ENCODE measurements around the gene C1QTNF8. TPM values are rescaled to one million over a fixed set of nuclear protein-coding genes. Genes with fewer than 3 reads are reported as not detected.

C1QTNF8 gene
- total RNA-seq, 1 experiment from 2014 or later, result 0.39 TPM

DNA sequence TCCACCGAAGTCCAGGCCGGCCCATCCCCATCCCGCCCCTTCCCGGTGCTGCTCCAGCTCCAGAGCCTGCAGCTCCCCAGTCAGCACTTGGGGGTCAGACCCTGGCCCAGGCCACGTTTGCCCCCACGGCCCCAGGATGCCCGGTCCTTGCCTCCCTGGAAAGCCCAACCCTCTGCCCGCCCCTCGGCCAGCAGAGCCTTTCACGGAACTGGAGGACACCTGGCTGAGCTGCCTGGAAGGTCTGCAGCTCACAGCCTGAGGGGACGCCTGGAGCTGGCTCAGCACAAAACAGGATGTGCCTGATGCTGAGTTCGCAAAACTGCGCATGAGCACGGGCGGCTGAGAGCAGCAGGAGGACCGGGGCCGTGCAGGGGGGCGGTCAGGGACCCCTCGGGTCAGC lies 53.2 kb downstream of the C1QTNF8 start:
- ChIA-PET CTCF (no interaction called here), POLR2A (interaction anchor here (0.6 kb wide), 1 partner anchor 327 kb away, joined by 4 read pairs; no protein-coding TSS in a partner anchor)
- no TSS peak for BruUV-seq (replicated peaks)
- Histone ChIP-seq H3K36me3 (ENCODE audit: control insufficient read depth, insufficient read depth, low read length) (no peaks in the 10 kb centered on the region), H3K27ac (ENCODE audit: low read length) (no peak overlapping the region), H3K27me3 (ENCODE audit: control insufficient read depth, insufficient read depth, low read length) (no peaks in the 10 kb centered on the region), H3K4me3 (ENCODE audit: low read depth in 2 of 2, low read length in 2 of 2) (no peak overlapping the region), H3K9me3 (ENCODE audit: control insufficient read depth, insufficient read depth, low read depth, low read length) (no peaks in the 10 kb centered on the region), H3K4me1 (ENCODE audit: control insufficient read depth, insufficient read depth, low read length) (peaks cover 2% of the 10 kb centered on the region; the same call in 1 of the 2 replicates)
- in situ Hi-C loops (cut with HindIII; ENCODE audit: low pct_unique_long_range_greater_than_20kb, low sequenced_read_pairs), result no loop called here
- DNase-seq (ENCODE audit: low read depth, low spot score) (no peak), ATAC-seq (peak; percentile 43)
- intact Hi-C loops (cut with micrococcal nuclease; ENCODE audit: unreplicated experiment), result no loop called here
- TF ChIP-seq, protein P1, sequence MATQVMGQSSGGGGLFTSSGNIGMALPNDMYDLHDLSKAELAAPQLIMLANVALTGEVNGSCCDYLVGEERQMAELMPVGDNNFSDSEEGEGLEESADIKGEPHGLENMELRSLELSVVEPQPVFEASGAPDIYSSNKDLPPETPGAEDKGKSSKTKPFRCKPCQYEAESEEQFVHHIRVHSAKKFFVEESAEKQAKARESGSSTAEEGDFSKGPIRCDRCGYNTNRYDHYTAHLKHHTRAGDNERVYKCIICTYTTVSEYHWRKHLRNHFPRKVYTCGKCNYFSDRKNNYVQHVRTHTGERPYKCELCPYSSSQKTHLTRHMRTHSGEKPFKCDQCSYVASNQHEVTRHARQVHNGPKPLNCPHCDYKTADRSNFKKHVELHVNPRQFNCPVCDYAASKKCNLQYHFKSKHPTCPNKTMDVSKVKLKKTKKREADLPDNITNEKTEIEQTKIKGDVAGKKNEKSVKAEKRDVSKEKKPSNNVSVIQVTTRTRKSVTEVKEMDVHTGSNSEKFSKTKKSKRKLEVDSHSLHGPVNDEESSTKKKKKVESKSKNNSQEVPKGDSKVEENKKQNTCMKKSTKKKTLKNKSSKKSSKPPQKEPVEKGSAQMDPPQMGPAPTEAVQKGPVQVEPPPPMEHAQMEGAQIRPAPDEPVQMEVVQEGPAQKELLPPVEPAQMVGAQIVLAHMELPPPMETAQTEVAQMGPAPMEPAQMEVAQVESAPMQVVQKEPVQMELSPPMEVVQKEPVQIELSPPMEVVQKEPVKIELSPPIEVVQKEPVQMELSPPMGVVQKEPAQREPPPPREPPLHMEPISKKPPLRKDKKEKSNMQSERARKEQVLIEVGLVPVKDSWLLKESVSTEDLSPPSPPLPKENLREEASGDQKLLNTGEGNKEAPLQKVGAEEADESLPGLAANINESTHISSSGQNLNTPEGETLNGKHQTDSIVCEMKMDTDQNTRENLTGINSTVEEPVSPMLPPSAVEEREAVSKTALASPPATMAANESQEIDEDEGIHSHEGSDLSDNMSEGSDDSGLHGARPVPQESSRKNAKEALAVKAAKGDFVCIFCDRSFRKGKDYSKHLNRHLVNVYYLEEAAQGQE (IDR thresholded peaks at IDR 0.05; ENCODE audit: insufficient read depth in 1 of 2, low read depth in 2 of 2, low read length in 1 of 2), result no peak
- TF ChIP-seq, protein P2, sequence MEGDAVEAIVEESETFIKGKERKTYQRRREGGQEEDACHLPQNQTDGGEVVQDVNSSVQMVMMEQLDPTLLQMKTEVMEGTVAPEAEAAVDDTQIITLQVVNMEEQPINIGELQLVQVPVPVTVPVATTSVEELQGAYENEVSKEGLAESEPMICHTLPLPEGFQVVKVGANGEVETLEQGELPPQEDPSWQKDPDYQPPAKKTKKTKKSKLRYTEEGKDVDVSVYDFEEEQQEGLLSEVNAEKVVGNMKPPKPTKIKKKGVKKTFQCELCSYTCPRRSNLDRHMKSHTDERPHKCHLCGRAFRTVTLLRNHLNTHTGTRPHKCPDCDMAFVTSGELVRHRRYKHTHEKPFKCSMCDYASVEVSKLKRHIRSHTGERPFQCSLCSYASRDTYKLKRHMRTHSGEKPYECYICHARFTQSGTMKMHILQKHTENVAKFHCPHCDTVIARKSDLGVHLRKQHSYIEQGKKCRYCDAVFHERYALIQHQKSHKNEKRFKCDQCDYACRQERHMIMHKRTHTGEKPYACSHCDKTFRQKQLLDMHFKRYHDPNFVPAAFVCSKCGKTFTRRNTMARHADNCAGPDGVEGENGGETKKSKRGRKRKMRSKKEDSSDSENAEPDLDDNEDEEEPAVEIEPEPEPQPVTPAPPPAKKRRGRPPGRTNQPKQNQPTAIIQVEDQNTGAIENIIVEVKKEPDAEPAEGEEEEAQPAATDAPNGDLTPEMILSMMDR (IDR thresholded peaks at IDR 0.05), result no peak
- TF ChIP-seq SIN3A (IDR thresholded peaks at IDR 0.05; ENCODE audit: borderline replicate concordance, insufficient read depth, low read depth, low read length) (no peak), TCF7L2 (IDR thresholded peaks at IDR 0.05; ENCODE audit: low read depth, low read length) (no peak), POLR2AphosphoS5 (IDR thresholded peaks at IDR 0.05; ENCODE audit: low read depth, low read length) (no peak)

DNA sequence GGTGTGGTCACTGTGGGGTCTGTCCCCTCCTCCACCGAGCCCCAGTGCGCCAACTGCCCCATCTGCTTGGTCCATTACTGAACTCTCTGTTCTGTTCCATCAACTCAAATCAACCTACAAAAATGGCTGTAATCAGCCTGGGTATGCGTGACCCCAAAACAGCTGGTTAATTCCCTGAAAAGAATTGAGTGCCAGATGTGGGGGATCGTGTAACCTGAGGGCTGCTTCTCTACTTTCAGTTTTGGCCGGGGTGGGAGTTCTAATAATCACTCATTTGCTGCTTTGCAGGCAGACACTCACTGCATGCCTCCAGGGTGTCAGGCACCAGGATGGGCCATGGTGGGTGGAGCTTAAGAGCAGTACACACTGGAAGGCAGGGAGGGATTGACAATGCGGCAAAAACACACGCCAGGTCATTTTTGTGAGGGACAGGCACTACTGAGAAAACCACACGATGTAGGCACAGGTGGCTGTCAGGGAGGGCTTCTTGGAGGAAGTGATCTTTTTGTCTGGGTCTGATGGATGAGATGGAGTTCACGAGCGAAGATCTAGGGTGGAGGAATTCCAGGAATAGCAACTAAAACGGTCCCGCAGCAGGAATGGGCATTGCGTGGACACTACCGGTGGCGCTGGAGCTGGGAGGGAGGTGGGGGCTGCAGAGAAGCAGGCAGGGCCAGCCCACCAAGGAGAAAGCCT lies 53.8 kb downstream of the C1QTNF8 start:
- ATAC-seq (no peak), DNase-seq (ENCODE audit: low read depth, low spot score) (no peak)
- POLR2A ChIA-PET, result interaction anchor here (0.6 kb wide), 1 partner anchor 231 kb away, joined by 16 read pairs; no protein-coding TSS in a partner anchor
- no peaks in the 10 kb centered on the region for H3K9me3 ChIP-seq (ENCODE audit: control insufficient read depth, insufficient read depth, low read depth, low read length)
- intact Hi-C loops (cut with micrococcal nuclease; ENCODE audit: unreplicated experiment), result no loop called here
- in situ Hi-C loops (cut with HindIII; ENCODE audit: low pct_unique_long_range_greater_than_20kb, low sequenced_read_pairs), result no loop called here
- no TSS peak for BruUV-seq (replicated peaks)
- no peak overlapping the region for H3K4me3 ChIP-seq (ENCODE audit: low read depth in 2 of 2, low read length in 2 of 2)
- TF ChIP-seq, protein P1 (IDR thresholded peaks at IDR 0.05; ENCODE audit: insufficient read depth in 1 of 2, low read depth in 2 of 2, low read length in 1 of 2), result no peak
- TF ChIP-seq SIN3A (IDR thresholded peaks at IDR 0.05; ENCODE audit: borderline replicate concordance, insufficient read depth, low read depth, low read length), result no peak
- no peak for TF ChIP-seq POLR2AphosphoS5 (IDR thresholded peaks at IDR 0.05; ENCODE audit: low read depth, low read length)
- TF ChIP-seq TCF7L2 (IDR thresholded peaks at IDR 0.05; ENCODE audit: low read depth, low read length), result no peak
- TF ChIP-seq, protein P2 (IDR thresholded peaks at IDR 0.05), result no peak
- H3K27me3 ChIP-seq (ENCODE audit: control insufficient read depth, insufficient read depth, low read length), result no peaks in the 10 kb centered on the region
- no peaks in the 10 kb centered on the region; the same call in 1 of the 2 replicates for H3K4me1 ChIP-seq (ENCODE audit: control insufficient read depth, insufficient read depth, low read length)
- CTCF ChIA-PET, result interaction anchor here (0.6 kb wide), 1 partner anchor 15 kb away, joined by 4 read pairs; no protein-coding TSS in a partner anchor
- H3K36me3 ChIP-seq (ENCODE audit: control insufficient read depth, insufficient read depth, low read length), result no peaks in the 10 kb centered on the region
- no peak overlapping the region for H3K27ac ChIP-seq (ENCODE audit: low read length)
